ENCODE results near the gene IKBKE. TPM values are rescaled to one million over a fixed set of nuclear protein-coding genes. Genes with fewer than 3 reads are reported as not detected.
A peak's percentile ranks its signal among the peaks of the same experiment; 100 is the strongest.

Gene IKBKE
- total RNA-seq, 2 donors from 2014 or later, result 5.0 to 8.5 TPM

DNA sequence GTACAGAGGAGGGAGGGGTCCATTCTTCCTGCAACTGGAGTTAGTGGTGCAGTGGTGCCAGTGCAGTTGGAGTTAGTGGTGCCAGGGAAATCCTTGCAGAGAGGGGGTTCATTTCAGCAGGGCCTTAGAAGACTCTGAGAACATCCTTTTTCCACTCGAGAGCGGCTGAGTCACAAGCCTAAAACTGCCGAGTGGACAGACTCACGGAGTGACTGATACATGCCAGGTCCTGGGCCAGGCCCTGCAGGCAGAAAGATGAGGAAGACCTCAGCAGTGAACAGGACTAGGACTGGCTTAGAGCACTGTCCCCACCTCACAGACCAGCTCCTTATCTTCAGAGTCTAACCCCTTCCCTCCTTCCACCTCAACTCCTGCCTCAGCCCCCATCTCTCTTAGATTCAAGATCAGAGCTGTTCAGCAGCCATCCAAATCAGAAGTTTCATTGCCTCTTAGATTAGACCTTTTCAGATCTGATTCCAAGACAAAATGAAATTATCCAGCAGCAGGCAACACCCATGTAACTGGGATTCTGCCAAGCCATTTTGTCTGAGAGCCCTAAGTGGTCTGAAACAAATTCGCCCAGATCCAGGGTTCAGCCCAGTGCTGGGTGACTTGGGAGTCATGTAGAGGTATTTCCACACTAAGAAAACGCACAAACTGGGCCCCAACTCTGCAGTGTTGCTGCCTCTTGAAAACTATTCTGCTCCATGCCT is 12.7 kb upstream of the IKBKE start:
- H3K27ac Mint-ChIP-seq, result no peak overlapping the region
- H3K4me1 Mint-ChIP-seq, result no peaks in the 10 kb centered on the region
- DNase-seq, result no peak
- peaks cover 90% of the 10 kb centered on the region for H3K36me3 ChIP-seq (ENCODE audit: control insufficient read depth, insufficient read depth, low read length)
- no peaks in the 10 kb centered on the region for H3K4me1 ChIP-seq (ENCODE audit: control insufficient read depth, insufficient read depth, low read length)
- TF ChIP-seq, protein P1, sequence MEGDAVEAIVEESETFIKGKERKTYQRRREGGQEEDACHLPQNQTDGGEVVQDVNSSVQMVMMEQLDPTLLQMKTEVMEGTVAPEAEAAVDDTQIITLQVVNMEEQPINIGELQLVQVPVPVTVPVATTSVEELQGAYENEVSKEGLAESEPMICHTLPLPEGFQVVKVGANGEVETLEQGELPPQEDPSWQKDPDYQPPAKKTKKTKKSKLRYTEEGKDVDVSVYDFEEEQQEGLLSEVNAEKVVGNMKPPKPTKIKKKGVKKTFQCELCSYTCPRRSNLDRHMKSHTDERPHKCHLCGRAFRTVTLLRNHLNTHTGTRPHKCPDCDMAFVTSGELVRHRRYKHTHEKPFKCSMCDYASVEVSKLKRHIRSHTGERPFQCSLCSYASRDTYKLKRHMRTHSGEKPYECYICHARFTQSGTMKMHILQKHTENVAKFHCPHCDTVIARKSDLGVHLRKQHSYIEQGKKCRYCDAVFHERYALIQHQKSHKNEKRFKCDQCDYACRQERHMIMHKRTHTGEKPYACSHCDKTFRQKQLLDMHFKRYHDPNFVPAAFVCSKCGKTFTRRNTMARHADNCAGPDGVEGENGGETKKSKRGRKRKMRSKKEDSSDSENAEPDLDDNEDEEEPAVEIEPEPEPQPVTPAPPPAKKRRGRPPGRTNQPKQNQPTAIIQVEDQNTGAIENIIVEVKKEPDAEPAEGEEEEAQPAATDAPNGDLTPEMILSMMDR (conservative IDR thresholded peaks at IDR 0.05), result no peak
- H3K27ac ChIP-seq (ENCODE audit: low read depth, low read length), result no peak overlapping the region
- no peaks in the 10 kb centered on the region for H3K9me3 Mint-ChIP-seq
- H3K4me3 ChIP-seq (ENCODE audit: low read length), result no peak overlapping the region
- no peaks in the 10 kb centered on the region for H3K27me3 Mint-ChIP-seq (ENCODE audit: insufficient read depth)
- 93 to 96% methylated on average over 6 of the region's 6 CpGs for WGBS, 2 experiments (ENCODE audit: insufficient coverage in 1 of 2, insufficient read length in 1 of 2)
- no peak overlapping the region for H3K4me3 Mint-ChIP-seq
- no peaks in the 10 kb centered on the region for H3K27me3 ChIP-seq (ENCODE audit: control insufficient read depth, insufficient read depth, low read length, poor library complexity, severe bottlenecking)
- H3K9ac ChIP-seq (ENCODE audit: extremely low read depth, low read length, poor library complexity, severe bottlenecking), result no peak overlapping the region
- H3K9me3 ChIP-seq (ENCODE audit: control insufficient read depth, low read length), result no peaks in the 10 kb centered on the region
- H3K36me3 Mint-ChIP-seq (ENCODE audit: low read depth), result peaks cover 70% of the 10 kb centered on the region

DNA sequence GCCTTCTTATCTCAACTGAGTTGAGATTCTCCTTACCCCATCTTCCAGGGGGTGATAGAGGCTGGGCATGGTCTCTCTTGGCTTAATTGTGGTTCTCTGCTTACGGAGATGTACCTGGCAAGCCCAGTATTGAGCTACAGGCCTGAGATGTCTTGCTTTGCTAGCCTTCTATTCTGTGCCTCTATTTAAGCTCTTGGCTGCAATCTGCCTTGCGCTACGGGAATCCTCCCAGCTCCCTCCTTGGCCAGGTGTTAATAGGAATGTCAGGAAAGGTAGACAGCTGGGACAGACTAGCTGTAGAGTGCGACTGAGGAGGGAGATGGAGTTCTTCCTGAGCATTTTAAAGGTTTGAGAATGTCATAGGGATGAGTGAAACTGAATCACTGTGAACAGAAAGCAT is 10.6 kb upstream of the IKBKE start:
- no peaks in the 10 kb centered on the region for H3K9me3 Mint-ChIP-seq
- Histone ChIP-seq H3K9me3 (ENCODE audit: control insufficient read depth, low read length) (no peaks in the 10 kb centered on the region), H3K36me3 (ENCODE audit: control insufficient read depth, insufficient read depth, low read length) (peaks cover 89% of the 10 kb centered on the region), H3K9ac (ENCODE audit: extremely low read depth, low read length, poor library complexity, severe bottlenecking) (no peak overlapping the region), H3K27me3 (ENCODE audit: control insufficient read depth, insufficient read depth, low read length, poor library complexity, severe bottlenecking) (no peaks in the 10 kb centered on the region), H3K4me3 (ENCODE audit: low read length) (no peak overlapping the region), H3K27ac (ENCODE audit: low read depth, low read length) (no peak overlapping the region), H3K4me1 (ENCODE audit: control insufficient read depth, insufficient read depth, low read length) (no peaks in the 10 kb centered on the region)
- TF ChIP-seq, protein P1 (conservative IDR thresholded peaks at IDR 0.05), result no peak
- no peaks in the 10 kb centered on the region for H3K27me3 Mint-ChIP-seq (ENCODE audit: insufficient read depth)
- no peaks in the 10 kb centered on the region for H3K4me1 Mint-ChIP-seq
- DNase-seq, result no peak
- 88 to 95% methylated on average over 2 to 4 of the region's 4 CpGs for WGBS, 2 experiments (ENCODE audit: insufficient coverage in 1 of 2, insufficient read length in 1 of 2)
- H3K36me3 Mint-ChIP-seq (ENCODE audit: low read depth), result peaks cover 73% of the 10 kb centered on the region
- no peak overlapping the region for H3K4me3 Mint-ChIP-seq
- H3K27ac Mint-ChIP-seq, result peak overlapping the region; percentile 8

GRCh38 chr1:206460836-206461426 is 9.3 kb upstream of the IKBKE start:
- H3K27ac ChIP-seq (ENCODE audit: low read depth, low read length), result no peak overlapping the region
- DNase-seq, result no peak
- 94 to 100% methylated on average over 9 to 17 of the region's 17 CpGs for WGBS, 2 experiments (ENCODE audit: insufficient coverage in 1 of 2, insufficient read length in 1 of 2)

More at GRCh38 chr1:206460836-206461426, 9.3 kb upstream of the IKBKE start:
- H3K9ac ChIP-seq (ENCODE audit: extremely low read depth, low read length, poor library complexity, severe bottlenecking), result no peak overlapping the region
- H3K4me1 Mint-ChIP-seq, result no peaks in the 10 kb centered on the region
- no peaks in the 10 kb centered on the region for H3K9me3 Mint-ChIP-seq
- H3K4me3 ChIP-seq (ENCODE audit: low read length), result no peak overlapping the region
- no peak overlapping the region for H3K4me3 Mint-ChIP-seq
- H3K9me3 ChIP-seq (ENCODE audit: control insufficient read depth, low read length), result no peaks in the 10 kb centered on the region
- TF ChIP-seq, protein P1 (conservative IDR thresholded peaks at IDR 0.05), result no peak
- H3K36me3 ChIP-seq (ENCODE audit: control insufficient read depth, insufficient read depth, low read length), result peaks cover 77% of the 10 kb centered on the region
- peaks cover 62% of the 10 kb centered on the region for H3K36me3 Mint-ChIP-seq (ENCODE audit: low read depth)
- no peaks in the 10 kb centered on the region for H3K27me3 ChIP-seq (ENCODE audit: control insufficient read depth, insufficient read depth, low read length, poor library complexity, severe bottlenecking)
- no peaks in the 10 kb centered on the region for H3K4me1 ChIP-seq (ENCODE audit: control insufficient read depth, insufficient read depth, low read length)
- H3K27me3 Mint-ChIP-seq (ENCODE audit: insufficient read depth), result peaks cover under 1% of the 10 kb centered on the region
- H3K27ac Mint-ChIP-seq, result no peak overlapping the region
